ENCODE data around the gene FUBP3.

The FUBP3 gene

DNA sequence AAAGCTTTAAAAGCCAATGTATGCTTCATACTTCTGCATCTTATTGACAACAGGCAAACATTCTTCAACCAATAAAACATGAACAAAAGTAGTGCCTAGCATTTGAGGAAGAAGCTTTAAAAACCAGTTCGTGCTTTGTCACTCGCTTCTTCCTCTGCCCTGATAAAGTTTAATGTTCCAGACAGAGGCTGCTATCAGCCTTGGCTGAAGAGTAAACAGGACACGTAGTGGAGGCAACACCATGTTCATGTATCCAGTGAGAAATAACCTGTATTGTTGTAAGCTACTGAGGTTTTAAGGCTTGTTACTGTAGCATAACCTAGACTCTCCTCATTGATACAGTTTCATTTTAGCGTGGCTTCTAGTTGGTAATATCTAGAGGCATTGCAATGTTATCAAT is 3.2 kb upstream of the FUBP3 start:
- ATAC-seq (replicated peaks) = no peak

DNA sequence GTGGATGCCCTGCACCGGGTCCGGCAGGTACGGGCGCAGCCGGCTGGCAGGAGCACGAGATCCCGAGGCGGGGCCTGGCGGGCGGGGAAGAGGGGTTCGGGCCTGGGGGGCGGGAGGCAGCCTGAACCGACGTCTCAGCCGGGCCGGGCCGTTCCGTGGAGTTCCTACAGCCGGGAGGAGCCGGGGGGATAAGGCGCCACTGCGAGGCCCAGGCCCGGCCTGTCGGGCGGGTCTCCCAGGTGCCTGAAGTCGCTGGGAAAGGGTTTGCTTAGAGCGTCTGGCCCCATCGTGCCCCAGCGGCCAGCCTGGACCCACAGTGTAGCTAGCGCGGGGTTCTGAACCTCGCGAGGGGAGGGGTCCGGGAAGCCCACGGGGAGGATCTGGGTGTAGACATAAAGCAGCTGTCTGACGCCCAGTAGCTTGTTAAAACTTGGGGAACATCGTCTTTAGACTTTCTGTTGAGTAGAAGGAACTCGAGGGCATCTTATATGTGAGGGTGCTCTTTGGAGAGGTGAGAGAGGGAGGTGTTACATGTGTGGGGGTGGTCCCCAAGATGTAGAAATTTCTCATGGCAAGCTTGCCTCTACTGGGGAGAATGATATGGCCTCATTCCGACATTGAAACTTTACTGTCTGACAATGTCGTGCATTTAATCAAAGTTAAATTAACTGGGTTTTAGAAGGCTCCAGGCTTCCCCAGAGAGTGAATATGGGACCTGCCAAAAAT is 524 bp downstream of the FUBP3 start:
- H3K4me1 Mint-ChIP-seq = peaks cover 12 to 32% of the 10 kb centered on the region in 2 donors
- DNase-seq (no peak), ATAC-seq (replicated peaks) (peak; percentile 44 to 50)
- peaks cover 2 to 7% of the 10 kb centered on the region in 2 donors for H3K36me3 Mint-ChIP-seq
- H3K9me3 Mint-ChIP-seq = no peaks in the 10 kb centered on the region
- peak overlapping the region; percentile 95 for H3K27ac Mint-ChIP-seq
- H3K27me3 Mint-ChIP-seq = no peaks in the 10 kb centered on the region
- H3K4me3 Mint-ChIP-seq = peak overlapping the region; percentile 93 to 94

More for the DNA sequence above, 3.2 kb upstream of the FUBP3 start:
- Mint-ChIP-seq H3K4me1 (peaks cover 10 to 21% of the 10 kb centered on the region in 2 donors), H3K27ac (no peak overlapping the region), H3K36me3 (peaks cover 2 to 4% of the 10 kb centered on the region in 2 donors), H3K4me3 (no peak overlapping the region), H3K9me3 (no peaks in the 10 kb centered on the region), H3K27me3 (no peaks in the 10 kb centered on the region)
- DNase-seq = no peak

DNA sequence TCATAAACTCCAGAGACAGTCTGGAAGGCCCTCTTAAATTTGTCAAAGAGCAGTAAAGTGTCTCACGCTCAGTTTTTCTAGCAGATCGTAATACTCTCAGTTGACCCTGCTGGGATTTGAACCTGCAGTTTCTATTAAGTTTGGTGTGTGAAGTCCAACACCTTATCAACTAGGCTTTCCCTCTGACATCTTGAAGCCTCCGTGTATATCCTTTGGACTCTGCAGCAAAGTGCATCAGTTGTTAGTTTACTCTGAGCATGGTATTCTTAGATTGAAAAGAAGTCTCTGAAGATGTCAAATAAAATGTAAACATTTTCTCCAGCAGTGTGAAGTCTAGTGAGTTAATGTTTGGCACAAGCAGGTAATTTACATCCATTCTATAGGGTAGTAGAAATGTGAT is 2.4 kb downstream of the FUBP3 start:
- no peaks in the 10 kb centered on the region for H3K9me3 Mint-ChIP-seq
- H3K36me3 Mint-ChIP-seq = peaks cover 6 to 13% of the 10 kb centered on the region in 2 donors
- no peaks in the 10 kb centered on the region for H3K27me3 Mint-ChIP-seq
- H3K27ac Mint-ChIP-seq = no peak overlapping the region
- ATAC-seq (replicated peaks) = no peak
- H3K4me3 Mint-ChIP-seq = no peak overlapping the region
- H3K4me1 Mint-ChIP-seq = peaks cover 12 to 46% of the 10 kb centered on the region in 2 donors
- DNase-seq = no peak

DNA sequence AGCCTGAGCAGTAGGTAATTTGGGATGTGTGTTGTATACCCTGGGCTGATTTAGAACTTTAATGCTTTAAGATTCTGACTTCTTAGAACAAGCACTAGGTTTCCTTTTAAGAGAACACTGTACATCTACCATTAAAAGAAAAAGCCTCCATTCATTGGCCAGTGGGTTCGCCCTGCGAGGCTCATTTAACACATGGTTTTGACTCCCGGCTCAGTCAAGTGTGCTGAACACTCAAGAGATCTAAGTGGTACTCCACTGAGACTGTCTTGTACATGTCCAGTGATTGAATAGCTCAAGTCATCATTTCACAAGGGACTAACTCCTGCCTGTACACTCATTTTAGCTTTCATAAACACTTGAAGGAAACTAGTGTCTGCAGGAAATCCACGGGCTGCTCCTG is 3.9 kb downstream of the FUBP3 start:
- no peak for DNase-seq
- Mint-ChIP-seq H3K4me1 (peaks cover 12 to 45% of the 10 kb centered on the region in 2 donors), H3K27ac (no peak overlapping the region), H3K36me3 (peaks cover 6 to 13% of the 10 kb centered on the region in 2 donors), H3K4me3 (no peak overlapping the region), H3K27me3 (no peaks in the 10 kb centered on the region), H3K9me3 (no peaks in the 10 kb centered on the region)
- ATAC-seq (replicated peaks) = no peak

DNA sequence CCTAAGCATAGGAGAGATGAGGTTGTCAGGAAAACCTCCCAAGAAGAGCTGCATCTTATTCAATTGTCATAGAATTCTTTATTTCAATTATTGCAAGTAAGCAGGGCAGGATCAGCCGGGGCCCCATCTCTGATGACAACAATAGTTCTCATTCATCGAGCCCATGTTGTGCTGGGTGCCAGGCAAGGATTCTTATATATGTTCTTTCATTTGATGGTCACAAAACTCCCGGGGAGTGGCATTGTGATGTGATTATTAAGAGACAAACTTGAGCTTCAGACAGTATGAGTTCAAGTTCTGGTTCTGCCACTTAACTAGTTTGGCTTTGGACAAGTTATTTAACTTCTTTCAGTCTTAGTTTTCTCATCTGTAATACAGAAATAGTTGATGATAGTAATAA is 8.5 kb downstream of the FUBP3 start:
- Mint-ChIP-seq H3K27ac (no peak overlapping the region), H3K4me3 (no peak overlapping the region), H3K4me1 (peaks cover 2 to 28% of the 10 kb centered on the region in 2 donors), H3K27me3 (no peaks in the 10 kb centered on the region), H3K36me3 (peaks cover 5 to 19% of the 10 kb centered on the region in 2 donors), H3K9me3 (no peaks in the 10 kb centered on the region)
- DNase-seq (no peak), ATAC-seq (replicated peaks) (no peak)

DNA sequence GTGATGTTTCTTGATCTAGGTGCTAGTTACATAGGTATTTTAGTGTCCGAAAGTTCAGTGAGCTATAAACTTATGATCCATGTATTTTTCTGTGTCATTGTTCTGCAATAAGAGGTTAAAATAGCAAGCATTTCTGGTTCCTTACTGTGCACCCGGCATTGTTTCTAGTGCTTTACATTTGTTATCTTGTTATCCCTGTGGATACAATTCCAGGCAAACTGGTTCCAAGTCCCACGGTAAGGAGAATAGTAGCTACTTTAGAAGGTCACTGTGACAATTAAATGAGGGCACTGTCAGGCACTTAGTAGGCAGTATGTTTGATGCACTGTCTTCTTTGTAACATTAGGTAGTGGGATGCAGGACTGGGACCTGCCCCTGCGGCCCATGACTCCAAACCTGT is 9.0 kb downstream of the FUBP3 start:
- H3K9me3 Mint-ChIP-seq = no peaks in the 10 kb centered on the region
- DNase-seq (no peak), ATAC-seq (replicated peaks) (no peak)
- peaks cover 6 to 28% of the 10 kb centered on the region in 2 donors for H3K4me1 Mint-ChIP-seq
- no peak overlapping the region for H3K4me3 Mint-ChIP-seq
- H3K36me3 Mint-ChIP-seq = peaks cover 8 to 24% of the 10 kb centered on the region in 2 donors
- H3K27ac Mint-ChIP-seq = no peak overlapping the region
- no peaks in the 10 kb centered on the region for H3K27me3 Mint-ChIP-seq

- H3K4me1 Mint-ChIP-seq = peaks cover 6 to 28% of the 10 kb centered on the region in 2 donors
- ATAC-seq (replicated peaks) (no peak), DNase-seq (no peak)
- H3K36me3 Mint-ChIP-seq = peaks cover 8 to 25% of the 10 kb centered on the region in 2 donors
- H3K27me3 Mint-ChIP-seq = no peaks in the 10 kb centered on the region
- H3K27ac Mint-ChIP-seq = no peak overlapping the region
- no peak overlapping the region for H3K4me3 Mint-ChIP-seq
- no peaks in the 10 kb centered on the region for H3K9me3 Mint-ChIP-seq
Observed at GRCh38 chr9:130589754-130590153, 10.4 kb downstream of the FUBP3 start.

DNA sequence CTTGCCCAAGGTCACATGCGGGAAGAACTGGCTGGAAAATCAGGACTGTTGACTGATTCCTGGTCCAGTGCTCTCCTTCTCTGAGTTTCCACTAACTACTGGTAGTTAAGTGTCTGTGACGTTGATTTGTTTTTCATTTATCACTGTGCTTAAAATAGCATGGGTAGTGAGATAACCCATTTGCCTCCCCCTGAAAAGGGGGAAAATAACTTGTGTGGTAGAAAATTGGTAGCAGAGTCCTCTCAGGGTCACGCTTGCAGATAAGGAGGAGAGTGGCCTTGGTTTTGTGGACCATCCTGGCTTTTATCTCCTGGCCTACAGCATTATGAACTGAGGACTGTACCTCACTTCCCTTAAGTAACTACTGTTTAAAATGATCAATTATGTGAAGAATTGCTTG is 10.9 kb downstream of the FUBP3 start:
- no peak for DNase-seq
- Mint-ChIP-seq H3K36me3 (peaks cover 6 to 24% of the 10 kb centered on the region in 2 donors), H3K27me3 (no peaks in the 10 kb centered on the region), H3K27ac (no peak overlapping the region), H3K9me3 (no peaks in the 10 kb centered on the region), H3K4me1 (peaks cover 6 to 24% of the 10 kb centered on the region in 2 donors), H3K4me3 (no peak overlapping the region)
- no peak for ATAC-seq (replicated peaks)

DNA sequence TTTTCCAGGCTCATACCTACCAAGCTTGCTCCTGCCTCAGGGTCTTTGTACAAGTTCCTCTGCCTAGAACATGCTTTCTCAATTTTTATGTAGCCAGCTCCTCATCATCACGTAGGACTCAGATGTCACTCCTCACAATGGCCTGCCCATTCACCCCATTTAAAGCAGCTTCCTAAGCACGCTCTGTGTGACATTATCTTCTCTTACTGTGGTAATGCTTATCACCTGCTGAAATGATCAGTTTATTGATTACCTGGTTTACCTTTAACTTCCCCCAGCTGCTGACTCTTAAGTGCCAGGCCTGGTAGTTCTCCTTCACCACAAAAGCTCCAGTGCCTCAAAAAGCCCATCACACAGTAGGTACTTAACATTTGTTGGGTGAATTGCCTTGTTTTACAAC is 13.6 kb downstream of the FUBP3 start:
- H3K27me3 Mint-ChIP-seq = no peaks in the 10 kb centered on the region
- peaks cover 7 to 14% of the 10 kb centered on the region in 2 donors for H3K4me1 Mint-ChIP-seq
- ATAC-seq (replicated peaks) (no peak), DNase-seq (no peak)
- no peak overlapping the region for H3K27ac Mint-ChIP-seq
- H3K36me3 Mint-ChIP-seq = peaks cover 17 to 39% of the 10 kb centered on the region in 2 donors
- H3K9me3 Mint-ChIP-seq = no peaks in the 10 kb centered on the region
- H3K4me3 Mint-ChIP-seq = no peak overlapping the region

DNA sequence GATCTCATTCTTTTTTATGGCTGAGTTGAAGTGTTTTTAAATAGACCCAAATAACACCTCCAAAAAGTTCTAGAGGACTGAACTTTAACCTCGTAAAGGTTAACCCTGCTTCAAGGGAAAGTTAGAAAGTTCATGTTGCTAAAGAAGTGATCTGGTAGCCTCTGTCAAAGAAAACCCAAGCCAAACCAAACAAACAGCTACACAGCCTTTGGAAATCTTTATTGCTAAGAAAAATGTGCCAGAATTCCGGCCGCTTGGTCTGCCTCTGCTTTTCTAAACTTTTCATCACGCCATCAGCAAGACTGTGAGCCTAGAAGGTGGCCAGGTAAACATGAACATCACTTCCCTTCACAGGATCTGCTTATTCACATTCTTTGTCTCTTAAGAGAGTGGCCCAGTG is 17.9 kb downstream of the FUBP3 start:
- no peaks in the 10 kb centered on the region for H3K27me3 Mint-ChIP-seq

GRCh38 chr9:130598188-130598587 is 18.8 kb downstream of the FUBP3 start:
- H3K9me3 Mint-ChIP-seq = no peaks in the 10 kb centered on the region
- no peaks in the 10 kb centered on the region for H3K27me3 Mint-ChIP-seq
- DNase-seq (no peak), ATAC-seq (replicated peaks) (no peak)
- no peak overlapping the region for H3K27ac Mint-ChIP-seq
- peaks cover 41 to 55% of the 10 kb centered on the region in 2 donors for H3K36me3 Mint-ChIP-seq
- peaks cover 0 to 5% of the 10 kb centered on the region in 2 donors for H3K4me1 Mint-ChIP-seq
- no peak overlapping the region for H3K4me3 Mint-ChIP-seq

More for the DNA sequence above, 17.9 kb downstream of the FUBP3 start:
- no peak overlapping the region for H3K4me3 Mint-ChIP-seq
- DNase-seq (no peak), ATAC-seq (replicated peaks) (no peak)
- H3K36me3 Mint-ChIP-seq = peaks cover 34 to 55% of the 10 kb centered on the region in 2 donors
- no peaks in the 10 kb centered on the region for H3K9me3 Mint-ChIP-seq
- peaks cover 4 to 8% of the 10 kb centered on the region in 2 donors for H3K4me1 Mint-ChIP-seq
- H3K27ac Mint-ChIP-seq = no peak overlapping the region

- H3K4me3 Mint-ChIP-seq = no peak overlapping the region
- no peaks in the 10 kb centered on the region for H3K27me3 Mint-ChIP-seq
- no peak for DNase-seq
- peaks cover 47 to 60% of the 10 kb centered on the region in 2 donors for H3K36me3 Mint-ChIP-seq
- H3K27ac Mint-ChIP-seq = no peak overlapping the region
- H3K9me3 Mint-ChIP-seq = no peaks in the 10 kb centered on the region
- peaks cover 0 to 5% of the 10 kb centered on the region in 2 donors for H3K4me1 Mint-ChIP-seq
- ATAC-seq (replicated peaks) = no peak
Observed at GRCh38 chr9:130599625-130600024, 20.2 kb downstream of the FUBP3 start.

- peaks cover 53 to 58% of the 10 kb centered on the region in 2 donors for H3K36me3 Mint-ChIP-seq
- H3K4me1 Mint-ChIP-seq = peaks cover 5 to 7% of the 10 kb centered on the region in 2 donors
- H3K9me3 Mint-ChIP-seq = no peaks in the 10 kb centered on the region
- DNase-seq (no peak), ATAC-seq (replicated peaks) (no peak)
- H3K4me3 Mint-ChIP-seq = no peak overlapping the region
- H3K27ac Mint-ChIP-seq = no peak overlapping the region
- H3K27me3 Mint-ChIP-seq = no peaks in the 10 kb centered on the region
Observed at GRCh38 chr9:130601100-130601499, 21.7 kb downstream of the FUBP3 start.

DNA sequence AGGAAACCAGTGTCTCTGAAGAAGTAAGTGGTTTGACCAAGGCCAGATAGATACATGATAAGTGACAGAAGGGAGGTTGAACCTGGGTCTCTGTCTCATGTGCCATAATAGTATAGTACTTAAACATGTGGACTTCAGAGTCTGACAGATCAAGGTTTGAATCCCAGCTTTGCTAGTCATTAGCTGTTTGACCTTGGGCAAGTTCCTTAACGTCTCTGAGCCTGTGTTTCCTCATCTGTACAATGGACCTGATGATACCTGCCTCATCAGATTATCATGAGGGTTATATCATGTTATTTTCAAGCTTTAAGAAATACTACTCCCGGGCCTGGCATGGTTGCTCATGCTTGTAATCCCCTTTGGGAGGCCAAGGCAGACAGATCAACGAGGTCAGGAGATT is 24.9 kb downstream of the FUBP3 start:
- DNase-seq (no peak), ATAC-seq (replicated peaks) (no peak)
- no peak overlapping the region for H3K27ac Mint-ChIP-seq
- H3K9me3 Mint-ChIP-seq = no peaks in the 10 kb centered on the region
- H3K27me3 Mint-ChIP-seq = no peaks in the 10 kb centered on the region
- H3K4me1 Mint-ChIP-seq = peaks cover 5 to 7% of the 10 kb centered on the region in 2 donors
- H3K4me3 Mint-ChIP-seq = no peak overlapping the region
- H3K36me3 Mint-ChIP-seq = peaks cover 40 to 57% of the 10 kb centered on the region in 2 donors

- H3K27me3 Mint-ChIP-seq = no peaks in the 10 kb centered on the region
- peaks cover 2 to 7% of the 10 kb centered on the region in 2 donors for H3K4me1 Mint-ChIP-seq
- ATAC-seq (replicated peaks) (no peak), DNase-seq (no peak)
- H3K36me3 Mint-ChIP-seq = peaks cover 41 to 59% of the 10 kb centered on the region in 2 donors
- H3K9me3 Mint-ChIP-seq = no peaks in the 10 kb centered on the region
- H3K27ac Mint-ChIP-seq = no peak overlapping the region
- H3K4me3 Mint-ChIP-seq = no peak overlapping the region
Observed at GRCh38 chr9:130606887-130607600, 27.7 kb downstream of the FUBP3 start.
